ENCODE measurements around the gene CACNA1C.

DNA sequence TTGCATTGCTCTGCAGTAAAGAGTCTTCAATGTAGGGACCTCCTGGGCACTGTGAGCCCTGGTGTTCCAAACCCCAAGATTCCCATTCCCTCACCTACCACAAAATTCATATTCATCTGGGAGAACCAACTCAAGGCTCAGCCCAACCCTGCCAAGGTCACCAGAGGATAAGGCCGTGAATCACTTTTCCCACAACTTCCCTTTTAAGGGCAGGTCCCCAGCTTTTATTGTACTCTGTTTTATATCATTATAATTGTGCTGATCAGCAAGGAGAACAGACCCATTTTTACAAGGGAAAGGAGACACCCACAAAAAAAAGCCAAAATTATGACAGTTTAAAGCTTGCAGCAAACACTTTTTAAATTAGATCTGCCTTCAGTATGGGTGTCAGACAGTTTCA, 379.0 kb downstream of the CACNA1C start:
- TF ChIP-seq, protein P1, sequence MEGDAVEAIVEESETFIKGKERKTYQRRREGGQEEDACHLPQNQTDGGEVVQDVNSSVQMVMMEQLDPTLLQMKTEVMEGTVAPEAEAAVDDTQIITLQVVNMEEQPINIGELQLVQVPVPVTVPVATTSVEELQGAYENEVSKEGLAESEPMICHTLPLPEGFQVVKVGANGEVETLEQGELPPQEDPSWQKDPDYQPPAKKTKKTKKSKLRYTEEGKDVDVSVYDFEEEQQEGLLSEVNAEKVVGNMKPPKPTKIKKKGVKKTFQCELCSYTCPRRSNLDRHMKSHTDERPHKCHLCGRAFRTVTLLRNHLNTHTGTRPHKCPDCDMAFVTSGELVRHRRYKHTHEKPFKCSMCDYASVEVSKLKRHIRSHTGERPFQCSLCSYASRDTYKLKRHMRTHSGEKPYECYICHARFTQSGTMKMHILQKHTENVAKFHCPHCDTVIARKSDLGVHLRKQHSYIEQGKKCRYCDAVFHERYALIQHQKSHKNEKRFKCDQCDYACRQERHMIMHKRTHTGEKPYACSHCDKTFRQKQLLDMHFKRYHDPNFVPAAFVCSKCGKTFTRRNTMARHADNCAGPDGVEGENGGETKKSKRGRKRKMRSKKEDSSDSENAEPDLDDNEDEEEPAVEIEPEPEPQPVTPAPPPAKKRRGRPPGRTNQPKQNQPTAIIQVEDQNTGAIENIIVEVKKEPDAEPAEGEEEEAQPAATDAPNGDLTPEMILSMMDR (IDR thresholded peaks at IDR 0.05): no peak
- TF ChIP-seq POLR2A (IDR thresholded peaks at IDR 0.05): no peak
